Transverse colon (tissue), 4 donors: ENCODE results near the gene UBASH3B. TPM values are rescaled to one million over a fixed set of nuclear protein-coding genes. Genes with fewer than 3 reads are reported as not detected.

ENCODE experiments used
- DNase-seq: peaks from one replicate; pipeline ENCODE4 v3.0.0-alpha.2; 2019
- H3K27ac ChIP-seq, 4 donors: fragments of 200-600 bp; sonication (generic); 2 replicates each; pipeline ENCODE4 v1.5.1; 2016 to 2018; ENCODE audit warnings: inconsistent platforms in 4 of 4
- H3K27me3 ChIP-seq: fragments of 200-600 bp; sonication (generic); 2 replicates; pipeline ENCODE4 v1.5.1; 2017; ENCODE audit warnings: inconsistent platforms
- H3K36me3 ChIP-seq, 4 donors: fragments of 200-600 bp; sonication (generic); 2 replicates each; pipeline ENCODE4 v1.5.1; 2017 to 2019; ENCODE audit warnings: inconsistent platforms in 4 of 4
- H3K4me1 ChIP-seq, 4 donors: fragments of 200-600 bp; sonication (generic); 2 replicates each; pipeline ENCODE4 v1.5.1; 2017 to 2020; ENCODE audit warnings: inconsistent platforms in 4 of 4
- H3K4me3 ChIP-seq, 4 donors: fragments of 200-600 bp; sonication (generic); 1 replicate in 1 of 4; 2 replicates in 3 of 4; pipeline versions ENCODE4 v1.5.1 to v1.6.1; 2017 to 2019; ENCODE audit warnings: inconsistent platforms in 4 of 4
- H3K9me3 ChIP-seq, 2 donors: fragments of 200-600 bp; sonication (generic); 2 replicates each; pipeline ENCODE4 v1.5.1; 2017 to 2019; ENCODE audit warnings: inconsistent platforms in 2 of 2
- EP300 ChIP-seq: sonication (generic); formaldehyde crosslinking; IDR thresholded peaks from one replicate; pipeline ENCODE4 v1.6.1; 2017; ENCODE audit warnings: antibody characterized with exemption, low read depth
- POLR2A ChIP-seq: fragments of 450-650 bp; IDR thresholded peaks from one replicate; pipeline ENCODE4 v1.6.1; 2016; ENCODE audit warnings: antibody characterized with exemption, mild to moderate bottlenecking, moderate library complexity
- POLR2AphosphoS5 ChIP-seq, 3 donors: sonication (generic); formaldehyde crosslinking; IDR thresholded peaks; one replicate each; pipeline ENCODE4 v1.6.1; 2016; ENCODE audit warnings: antibody characterized with exemption in 3 of 3
- WGBS, 2 donors: methylation state at CpG; one replicate each; pipeline ENCODE4 v1.1.5; 2018; ENCODE audit warnings: low coverage in 1 of 2; 5-methylcytosine and 5-hydroxymethylcytosine counted together
- in situ Hi-C, 4 donors: fragments of 200-750 bp; cut with MboI; loops; one replicate each; pipeline versions ENCODE4 v1.15.0 to v1.15.1; 2017; ENCODE audit warnings: low sequenced_read_pairs in 3 of 4, low pct_ligation_motif_present in 1 of 4, low pct_unique_long_range_greater_than_20kb in 1 of 4
- intact Hi-C: fragments of 100-400 bp; cut with DNase I; formaldehyde crosslinking; loops from one replicate; pipeline ENCODE4 v1.15.1; 2023; ENCODE audit warnings: low total_unique reads
- total RNA-seq, 4 donors: library from RNA; depleted of rRNA; stranded (reverse); fragments of >200 nt; gene quantifications; one replicate each; pipeline ENCODE4 v1.1.0, GENCODE V29; 2016
- TF ChIP-seq, protein P1 (sequence below), 5 experiments: fragments of 200-600 bp in 3 of 5; fragments of 450-650 bp in 2 of 5; sonication (generic) in 3 of 5; IDR thresholded peaks; 1 replicate in 2 of 5; 2 replicates in 3 of 5; pipeline ENCODE4 v1.5.1; 2016 to 2017; ENCODE audit warnings: antibody characterized with exemption in 5 of 5, inconsistent platforms in 3 of 5, mild to moderate bottlenecking in 2 of 5, moderate library complexity in 1 of 5

The UBASH3B gene
- total RNA-seq, 4 donors from 2014 or later, result 2.0 to 101 (median 17.0) TPM

DNA sequence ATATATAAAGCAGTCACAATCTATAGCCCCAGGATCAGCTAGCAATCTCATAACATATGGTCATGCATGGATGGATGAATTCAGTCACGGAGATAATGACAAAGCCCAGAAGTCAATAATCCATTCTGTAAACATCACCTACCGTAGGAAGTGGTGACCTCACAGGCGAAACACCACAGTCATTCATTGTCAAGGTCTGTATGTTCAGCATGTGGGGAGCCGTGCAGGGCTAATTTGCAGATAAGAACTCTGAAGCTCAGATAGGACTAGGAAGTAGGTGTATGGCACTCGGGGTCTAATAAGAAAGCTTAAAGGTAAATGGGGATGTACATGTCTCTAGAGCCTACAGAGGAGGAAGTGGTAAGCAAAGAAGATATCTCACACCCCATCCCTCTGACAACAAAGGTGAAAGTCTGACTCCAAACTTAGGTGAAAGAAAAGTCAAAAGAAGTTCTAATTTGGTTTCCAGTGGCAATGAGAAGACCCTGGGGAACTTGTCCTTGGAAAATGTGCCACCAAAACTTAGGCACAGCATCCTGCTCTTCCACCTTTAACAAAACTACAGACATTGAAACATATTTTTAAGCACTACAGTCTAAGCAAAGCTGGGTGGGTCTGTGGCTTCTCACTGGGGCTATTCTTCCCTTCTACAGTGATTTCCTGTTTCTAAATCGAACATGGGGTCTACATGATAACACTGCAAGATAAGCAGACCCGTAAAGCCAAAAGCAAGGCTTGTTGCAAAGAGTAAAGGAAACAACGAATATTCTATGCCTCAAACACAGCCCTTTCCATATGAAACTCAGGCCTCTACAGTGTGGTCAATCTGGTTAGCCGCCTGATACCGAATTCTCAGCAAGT, 188.0 kb downstream of the UBASH3B start:
- no peaks in the 10 kb centered on the region for H3K27me3 ChIP-seq
- no peaks in the 10 kb centered on the region for H3K9me3 ChIP-seq
- in situ Hi-C loops, result no loop called here
- H3K4me3 ChIP-seq, result no peak overlapping the region
- intact Hi-C loops, result no loop called here
- H3K36me3 ChIP-seq, result no peaks in the 10 kb centered on the region
- WGBS, 2 donors, result 56 to 59% methylated on average over 10 of the region's 10 CpGs
- H3K4me1 ChIP-seq, result no peaks in the 10 kb centered on the region
- no peak for TF ChIP-seq POLR2A
- H3K27ac ChIP-seq, result no peak overlapping the region
- DNase-seq, result no peak

DNA sequence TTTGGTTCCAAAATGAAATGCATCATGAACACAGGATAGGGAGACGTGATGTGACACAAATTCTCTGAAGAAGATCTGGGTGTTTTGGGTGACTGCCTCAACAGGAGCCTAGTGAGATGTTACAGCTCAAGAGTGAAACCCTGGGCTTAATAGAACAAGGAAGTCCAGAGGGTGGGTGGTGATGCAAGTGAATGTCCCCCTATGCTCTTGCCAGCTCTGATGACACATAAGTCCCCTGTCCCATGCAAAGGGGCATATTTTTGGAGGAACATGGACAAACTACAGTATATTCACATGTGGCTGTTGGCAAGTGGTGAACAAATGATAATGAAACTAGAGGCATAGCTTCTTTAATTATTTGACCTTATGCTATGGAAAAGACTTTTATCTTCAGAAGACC, 191.9 kb downstream of the UBASH3B start:
- Histone ChIP-seq H3K4me1 (no peaks in the 10 kb centered on the region), H3K4me3 (no peak overlapping the region), H3K27ac (no peak overlapping the region), H3K27me3 (no peaks in the 10 kb centered on the region), H3K36me3 (no peaks in the 10 kb centered on the region), H3K9me3 (no peaks in the 10 kb centered on the region)
- TF ChIP-seq, protein P1, sequence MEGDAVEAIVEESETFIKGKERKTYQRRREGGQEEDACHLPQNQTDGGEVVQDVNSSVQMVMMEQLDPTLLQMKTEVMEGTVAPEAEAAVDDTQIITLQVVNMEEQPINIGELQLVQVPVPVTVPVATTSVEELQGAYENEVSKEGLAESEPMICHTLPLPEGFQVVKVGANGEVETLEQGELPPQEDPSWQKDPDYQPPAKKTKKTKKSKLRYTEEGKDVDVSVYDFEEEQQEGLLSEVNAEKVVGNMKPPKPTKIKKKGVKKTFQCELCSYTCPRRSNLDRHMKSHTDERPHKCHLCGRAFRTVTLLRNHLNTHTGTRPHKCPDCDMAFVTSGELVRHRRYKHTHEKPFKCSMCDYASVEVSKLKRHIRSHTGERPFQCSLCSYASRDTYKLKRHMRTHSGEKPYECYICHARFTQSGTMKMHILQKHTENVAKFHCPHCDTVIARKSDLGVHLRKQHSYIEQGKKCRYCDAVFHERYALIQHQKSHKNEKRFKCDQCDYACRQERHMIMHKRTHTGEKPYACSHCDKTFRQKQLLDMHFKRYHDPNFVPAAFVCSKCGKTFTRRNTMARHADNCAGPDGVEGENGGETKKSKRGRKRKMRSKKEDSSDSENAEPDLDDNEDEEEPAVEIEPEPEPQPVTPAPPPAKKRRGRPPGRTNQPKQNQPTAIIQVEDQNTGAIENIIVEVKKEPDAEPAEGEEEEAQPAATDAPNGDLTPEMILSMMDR (IDR thresholded peaks at IDR 0.05), result no peak
- TF ChIP-seq EP300 (no peak), POLR2AphosphoS5 (IDR thresholded peaks at IDR 0.05) (no peak), POLR2A (no peak)
- WGBS, 2 donors, result 29 to 67% methylated on average over 1 of the region's 1 CpG
- DNase-seq, result no peak
- in situ Hi-C loops, result no loop called here
- intact Hi-C loops, result no loop called here

DNA sequence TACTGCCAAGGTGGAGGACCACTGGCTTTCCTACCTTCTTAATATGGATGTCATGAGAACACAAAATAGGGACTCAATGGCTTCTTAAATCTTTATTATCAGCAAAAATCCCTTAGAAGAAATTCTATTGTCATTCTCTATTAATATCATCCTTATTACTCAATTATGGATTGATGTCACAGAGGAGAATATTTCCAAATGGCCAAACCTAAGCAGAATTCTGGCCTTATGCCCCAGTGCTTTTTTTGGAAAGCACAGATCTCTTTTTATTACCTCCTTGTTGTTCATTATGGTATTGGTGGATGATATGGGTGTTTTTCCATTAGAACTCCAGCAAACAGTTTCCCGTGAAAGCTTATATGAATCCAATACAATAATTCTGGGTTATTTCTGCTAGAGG, 192.7 kb downstream of the UBASH3B start:
- Histone ChIP-seq H3K27ac (no peak overlapping the region), H3K9me3 (no peaks in the 10 kb centered on the region), H3K36me3 (no peaks in the 10 kb centered on the region), H3K4me3 (no peak overlapping the region), H3K27me3 (no peaks in the 10 kb centered on the region), H3K4me1 (no peaks in the 10 kb centered on the region)
- DNase-seq, result no peak
- TF ChIP-seq EP300 (no peak), POLR2AphosphoS5 (IDR thresholded peaks at IDR 0.05) (no peak), POLR2A (no peak)
- TF ChIP-seq, protein P1 (IDR thresholded peaks at IDR 0.05), result no peak
- in situ Hi-C loops (no loop called here), intact Hi-C loops (no loop called here)
- 88 to 100% methylated on average over 1 of the region's 1 CpG for WGBS, 2 donors

GRCh38 chr11:122850076-122850631, 194.6 kb downstream of the UBASH3B start:
- 60 to 62% methylated on average over 3 to 7 of the region's 7 CpGs for WGBS, 2 donors
- in situ Hi-C loops, result loop anchor here in 3 of 4 donors (5.0 to 25.0 kb wide), 4 partner anchors 53 to 213 kb away; no protein-coding TSS in a partner anchor
- Histone ChIP-seq H3K4me1 (no peaks in the 10 kb centered on the region), H3K4me3 (no peak overlapping the region), H3K27ac (no peak overlapping the region), H3K27me3 (no peaks in the 10 kb centered on the region), H3K9me3 (no peaks in the 10 kb centered on the region), H3K36me3 (no peaks in the 10 kb centered on the region)
- no peak for DNase-seq
- intact Hi-C loops, result no loop called here
- TF ChIP-seq, protein P1 (IDR thresholded peaks at IDR 0.05), result no peak
- TF ChIP-seq EP300, result no peak
- TF ChIP-seq POLR2A, result no peak
- TF ChIP-seq POLR2AphosphoS5 (IDR thresholded peaks at IDR 0.05), result no peak
